Right lobe of liver (tissue), 4 donors: ENCODE results near the gene NUMA1.

Experiments
- POLR2A ChIP-seq: fragments of 450-650 bp; IDR thresholded peaks from one replicate; pipeline ENCODE4 v1.6.1; 2017; ENCODE audit warnings: antibody characterized with exemption, mild to moderate bottlenecking
- TF ChIP-seq, protein P1 (sequence below), 4 donors: fragments of 200-600 bp in 3 of 4; fragments of 450-650 bp in 1 of 4; IDR thresholded peaks; one replicate each; pipeline versions ENCODE4 v1.5.1 to v1.8.0; 2016 to 2022; ENCODE audit warnings: antibody characterized with exemption in 4 of 4, mild to moderate bottlenecking in 2 of 4
- donor health status: DM: no; HTN: no; CAD: no.
- donor health status: DM: no; HTN: no; CAD: no.
- donor health status: DM: no; HTN: yes; CAD: no.

DNA sequence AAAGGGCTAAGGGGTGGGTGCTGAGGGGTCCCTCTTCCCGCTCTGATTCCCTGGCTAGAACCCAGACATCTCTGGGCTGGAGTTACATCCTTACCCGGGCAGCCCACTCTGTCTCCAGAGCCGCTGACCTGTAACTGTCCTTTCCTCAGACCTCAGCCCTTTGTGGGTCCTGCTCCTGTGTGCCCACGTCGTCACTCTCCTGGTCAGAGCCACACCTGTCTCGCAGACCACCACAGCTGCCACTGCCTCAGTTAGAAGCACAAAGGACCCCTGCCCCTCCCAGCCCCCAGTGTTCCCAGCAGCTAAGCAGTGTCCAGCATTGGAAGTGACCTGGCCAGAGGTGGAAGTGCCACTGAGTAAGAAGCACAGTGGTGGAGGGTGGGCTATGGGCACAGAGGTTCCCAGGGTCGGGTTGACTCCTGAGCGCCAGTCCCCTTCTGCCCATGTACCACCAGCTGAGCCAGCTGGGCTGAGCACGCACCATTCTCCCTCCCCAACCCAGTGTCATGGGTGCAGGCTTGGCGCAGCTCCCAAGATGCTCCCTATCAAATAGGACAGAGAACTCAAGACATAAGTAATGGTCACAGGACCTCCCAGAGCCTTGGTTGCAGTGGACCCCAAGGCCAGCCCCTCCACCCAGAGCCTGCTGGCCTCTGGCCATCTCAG, 80.0 kb downstream of the NUMA1 start:
- TF ChIP-seq, protein P1, sequence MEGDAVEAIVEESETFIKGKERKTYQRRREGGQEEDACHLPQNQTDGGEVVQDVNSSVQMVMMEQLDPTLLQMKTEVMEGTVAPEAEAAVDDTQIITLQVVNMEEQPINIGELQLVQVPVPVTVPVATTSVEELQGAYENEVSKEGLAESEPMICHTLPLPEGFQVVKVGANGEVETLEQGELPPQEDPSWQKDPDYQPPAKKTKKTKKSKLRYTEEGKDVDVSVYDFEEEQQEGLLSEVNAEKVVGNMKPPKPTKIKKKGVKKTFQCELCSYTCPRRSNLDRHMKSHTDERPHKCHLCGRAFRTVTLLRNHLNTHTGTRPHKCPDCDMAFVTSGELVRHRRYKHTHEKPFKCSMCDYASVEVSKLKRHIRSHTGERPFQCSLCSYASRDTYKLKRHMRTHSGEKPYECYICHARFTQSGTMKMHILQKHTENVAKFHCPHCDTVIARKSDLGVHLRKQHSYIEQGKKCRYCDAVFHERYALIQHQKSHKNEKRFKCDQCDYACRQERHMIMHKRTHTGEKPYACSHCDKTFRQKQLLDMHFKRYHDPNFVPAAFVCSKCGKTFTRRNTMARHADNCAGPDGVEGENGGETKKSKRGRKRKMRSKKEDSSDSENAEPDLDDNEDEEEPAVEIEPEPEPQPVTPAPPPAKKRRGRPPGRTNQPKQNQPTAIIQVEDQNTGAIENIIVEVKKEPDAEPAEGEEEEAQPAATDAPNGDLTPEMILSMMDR (IDR thresholded peaks at IDR 0.05), result no peak
- no peak for TF ChIP-seq POLR2A
